Measurements from ENCODE around the gene ADGRL3.

DNA sequence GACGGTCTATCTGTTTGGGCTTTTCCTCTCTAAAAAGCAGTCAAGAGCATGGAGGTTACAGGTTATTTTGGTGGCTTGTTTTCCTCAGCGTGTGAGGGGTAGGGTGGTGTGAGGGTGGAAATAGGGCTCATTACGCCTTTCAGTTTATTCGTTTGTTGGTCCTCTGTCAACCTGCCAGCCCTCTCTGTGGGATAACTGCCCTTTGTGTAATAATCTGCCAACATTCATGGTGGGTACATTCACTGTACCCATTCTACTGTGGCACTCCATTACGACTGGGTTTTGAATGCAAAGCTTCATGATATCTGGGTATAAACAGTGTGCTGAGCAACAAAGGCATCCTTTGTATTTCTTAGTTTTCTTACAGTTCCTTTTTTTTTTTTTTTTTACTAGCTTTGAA, 136.4 kb downstream of the ADGRL3 start:
- TF ChIP-seq, protein P1, sequence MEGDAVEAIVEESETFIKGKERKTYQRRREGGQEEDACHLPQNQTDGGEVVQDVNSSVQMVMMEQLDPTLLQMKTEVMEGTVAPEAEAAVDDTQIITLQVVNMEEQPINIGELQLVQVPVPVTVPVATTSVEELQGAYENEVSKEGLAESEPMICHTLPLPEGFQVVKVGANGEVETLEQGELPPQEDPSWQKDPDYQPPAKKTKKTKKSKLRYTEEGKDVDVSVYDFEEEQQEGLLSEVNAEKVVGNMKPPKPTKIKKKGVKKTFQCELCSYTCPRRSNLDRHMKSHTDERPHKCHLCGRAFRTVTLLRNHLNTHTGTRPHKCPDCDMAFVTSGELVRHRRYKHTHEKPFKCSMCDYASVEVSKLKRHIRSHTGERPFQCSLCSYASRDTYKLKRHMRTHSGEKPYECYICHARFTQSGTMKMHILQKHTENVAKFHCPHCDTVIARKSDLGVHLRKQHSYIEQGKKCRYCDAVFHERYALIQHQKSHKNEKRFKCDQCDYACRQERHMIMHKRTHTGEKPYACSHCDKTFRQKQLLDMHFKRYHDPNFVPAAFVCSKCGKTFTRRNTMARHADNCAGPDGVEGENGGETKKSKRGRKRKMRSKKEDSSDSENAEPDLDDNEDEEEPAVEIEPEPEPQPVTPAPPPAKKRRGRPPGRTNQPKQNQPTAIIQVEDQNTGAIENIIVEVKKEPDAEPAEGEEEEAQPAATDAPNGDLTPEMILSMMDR (IDR thresholded peaks at IDR 0.05) = no peak
- no peak for TF ChIP-seq POLR2A (IDR thresholded peaks at IDR 0.05)
